CD4-positive, alpha-beta T cell treated with Interleukin-6 at 100 ng/mL for 8 hours (primary cell): ENCODE results near the gene UBAP1L.

Experiments used
- DNase-seq: peaks from one replicate; pipeline ENCODE4 v3.0.0-alpha.2; 2020; ENCODE audit warnings: mixed read lengths, low spot score

Gene UBAP1L

GRCh38 chr15:65042776-65043327 lies 72.1 kb downstream of the UBAP1L start:
- DNase-seq: no peak
